Sigmoid colon (tissue), 4 donors: ENCODE results near the gene KIF6.

Experiments used
- POLR2A ChIP-seq, 2 donors: fragments of 450-650 bp; IDR thresholded peaks; one replicate each; pipeline ENCODE4 v1.6.1; 2016; ENCODE audit warnings: antibody characterized with exemption in 2 of 2, mild to moderate bottlenecking in 2 of 2, moderate library complexity in 2 of 2
- POLR2AphosphoS5 ChIP-seq, 4 donors: sonication (generic); formaldehyde crosslinking; IDR thresholded peaks; one replicate each; pipeline ENCODE4 v1.6.1; 2017; ENCODE audit warnings: antibody characterized with exemption in 4 of 4

- TF ChIP-seq POLR2AphosphoS5 (IDR thresholded peaks at IDR 0.05) (peak in 2 of 4 donors; percentile 35 to 58), POLR2A (IDR thresholded peaks at IDR 0.05) (no peak)
Measured at GRCh38 chr6:39426073-39426456, 299.1 kb downstream of the KIF6 start.
